CD14-positive monocyte (primary cell): ENCODE measurements around the gene CPNE8. TPM values are rescaled to one million over a fixed set of nuclear protein-coding genes. Genes with fewer than 3 reads are reported as not detected.

Source experiments
- DNase-seq, 3 donors: peaks; one replicate each; pipeline ENCODE4 v3.0.0-alpha.2; 2011 to 2022
- H2AFZ ChIP-seq: 2 replicates; pipeline ENCODE4 v1.6.0; 2012; ENCODE audit warnings: mild to moderate bottlenecking, low read depth, low read length, inconsistent platforms; ENCODE audit not compliant: insufficient read depth, poor library complexity, severe bottlenecking
- H3K27ac ChIP-seq, 2 donors: 1 replicate in 1 of 2; 2 replicates in 1 of 2; pipeline ENCODE4 v1.5.1; 2012 to 2013; ENCODE audit warnings: low read length in 2 of 2, control low read depth in 1 of 2, inconsistent platforms in 1 of 2, low read depth in 1 of 2, mild to moderate bottlenecking in 1 of 2
- H3K27me3 ChIP-seq, 2 donors: one replicate each; pipeline versions ENCODE4 v1.6.0 to v1.6.1; 2011 to 2013; ENCODE audit warnings: low read length in 2 of 2; ENCODE audit not compliant: control insufficient read depth in 2 of 2, insufficient read depth in 2 of 2
- H3K36me3 ChIP-seq, 2 donors: replicated peaks in 1 of 2; 1 replicate in 1 of 2; 2 replicates in 1 of 2; pipeline versions ENCODE4 v1.5.1 to v1.6.1; 2012 to 2013; ENCODE audit warnings: low read length in 2 of 2, control low read depth in 1 of 2, inconsistent platforms in 1 of 2, mild to moderate bottlenecking in 1 of 2; ENCODE audit not compliant: insufficient read depth in 2 of 2, control insufficient read depth in 1 of 2
- H3K4me1 ChIP-seq, 2 donors: 1 replicate in 1 of 2; 2 replicates in 1 of 2; pipeline versions ENCODE4 v1.5.1 to v1.6.1; 2012 to 2013; ENCODE audit warnings: low read length in 2 of 2, control low read depth in 1 of 2, inconsistent platforms in 1 of 2, mild to moderate bottlenecking in 1 of 2, moderate library complexity in 1 of 2; ENCODE audit not compliant: insufficient read depth in 2 of 2, control insufficient read depth in 1 of 2
- H3K4me2 ChIP-seq: replicated peaks from 2 replicates; pipeline ENCODE3; 2012; ENCODE audit warnings: low read length, moderate library complexity, mild to moderate bottlenecking; ENCODE audit not compliant: poor library complexity, severe bottlenecking; ENCODE audit errors: extremely low read depth
- H3K4me3 ChIP-seq, 3 experiments: fragments of 200-600 bp in 1 of 3; sonication (generic) in 1 of 3; replicated peaks in 1 of 3; 1 replicate in 2 of 3; 2 replicates in 1 of 3; pipeline ENCODE4 v1.5.1; 2011 to 2013; ENCODE audit warnings: low read length in 3 of 3, mild to moderate bottlenecking in 3 of 3, control low read depth in 2 of 3, low read depth in 2 of 3, inconsistent platforms in 1 of 3, moderate library complexity in 1 of 3
- H3K79me2 ChIP-seq: 2 replicates; pipeline ENCODE4 v1.6.0; 2012; ENCODE audit warnings: mild to moderate bottlenecking, control low read depth, inconsistent platforms, low read length, moderate library complexity; ENCODE audit not compliant: insufficient read depth
- H3K9ac ChIP-seq: 2 replicates; pipeline ENCODE4 v1.6.0; 2017; ENCODE audit warnings: low read length, mild to moderate bottlenecking; ENCODE audit not compliant: insufficient read depth, poor library complexity, severe bottlenecking
- H3K9me3 ChIP-seq, 2 donors: replicated peaks in 1 of 2; 1 replicate in 1 of 2; 2 replicates in 1 of 2; pipeline versions ENCODE4 v1.5.1 to v1.6.1; 2012 to 2013; ENCODE audit warnings: low read length in 2 of 2, control low read depth in 1 of 2; ENCODE audit not compliant: control insufficient read depth in 1 of 2, insufficient read depth in 1 of 2
- H4K20me1 ChIP-seq: 2 replicates; pipeline ENCODE4 v1.6.0; 2012; ENCODE audit warnings: mild to moderate bottlenecking, low read length, control low read depth, moderate library complexity; ENCODE audit not compliant: insufficient read depth
- H3K27ac Mint-ChIP-seq, 7 donors: one replicate each; pipeline ENCODE4 v1.8.0; 2020; ENCODE audit warnings: mild to moderate bottlenecking in 7 of 7, mixed read lengths in 7 of 7, moderate library complexity in 6 of 7, inconsistent platforms in 2 of 7
- H3K27me3 Mint-ChIP-seq, 3 donors: one replicate each; pipeline ENCODE4 v1.8.0; 2021 to 2022; ENCODE audit warnings: low read depth in 3 of 3, mild to moderate bottlenecking in 3 of 3, mixed read lengths in 3 of 3, moderate library complexity in 3 of 3, inconsistent platforms in 1 of 3
- H3K36me3 Mint-ChIP-seq, 2 donors: one replicate each; pipeline ENCODE4 v1.8.0; 2020; ENCODE audit warnings: mixed read lengths in 2 of 2, inconsistent platforms in 1 of 2, mild to moderate bottlenecking in 1 of 2
- H3K4me1 Mint-ChIP-seq: one replicate; pipeline ENCODE4 v1.8.0; 2020; ENCODE audit warnings: mild to moderate bottlenecking, mixed read lengths
- H3K4me3 Mint-ChIP-seq, 2 donors: one replicate each; pipeline ENCODE4 v1.8.0; 2020; ENCODE audit warnings: mild to moderate bottlenecking in 2 of 2, mixed read lengths in 2 of 2, moderate library complexity in 1 of 2
- H3K9me3 Mint-ChIP-seq, 7 donors: one replicate each; pipeline ENCODE4 v1.8.0; 2020 to 2022; ENCODE audit warnings: mixed read lengths in 7 of 7, mild to moderate bottlenecking in 6 of 7, moderate library complexity in 6 of 7, inconsistent platforms in 2 of 7
- WGBS: methylation state at CpG from one replicate; pipeline ENCODE4 v1.1.5; 2013; ENCODE audit warnings: missing lambda C conversion rate; ENCODE audit not compliant: insufficient coverage; 5-methylcytosine and 5-hydroxymethylcytosine counted together
- intact Hi-C, 2 donors: fragments of 100-400 bp; cut with micrococcal nuclease; formaldehyde crosslinking; loops; one replicate each; pipeline versions ENCODE4 v1.15.0 to v1.15.1; 2023
- polyA plus RNA-seq, 3 donors: library from polyadenylated mRNA; depleted of rRNA in 1 of 3; unstranded in 2 of 3; stranded (reverse) in 1 of 3; fragments of 300-500 nt in 2 of 3; fragments of >200 nt in 1 of 3; fragmentation: Illumina TruSeq in 2 of 3; gene quantifications; 1 replicate in 2 of 3; 2 replicates in 1 of 3; pipeline ENCODE4 v1.2.3, GENCODE V29; 2012 to 2021
- TF ChIP-seq, protein P1 (sequence below): fragments of 200-600 bp; IDR thresholded peaks from one replicate; pipeline ENCODE4 v1.8.0; 2022; ENCODE audit warnings: antibody characterized with exemption, mild to moderate bottlenecking

Gene CPNE8
- polyA plus RNA-seq, 3 donors = 15.2 to 22.5 (median 19.0) TPM

DNA sequence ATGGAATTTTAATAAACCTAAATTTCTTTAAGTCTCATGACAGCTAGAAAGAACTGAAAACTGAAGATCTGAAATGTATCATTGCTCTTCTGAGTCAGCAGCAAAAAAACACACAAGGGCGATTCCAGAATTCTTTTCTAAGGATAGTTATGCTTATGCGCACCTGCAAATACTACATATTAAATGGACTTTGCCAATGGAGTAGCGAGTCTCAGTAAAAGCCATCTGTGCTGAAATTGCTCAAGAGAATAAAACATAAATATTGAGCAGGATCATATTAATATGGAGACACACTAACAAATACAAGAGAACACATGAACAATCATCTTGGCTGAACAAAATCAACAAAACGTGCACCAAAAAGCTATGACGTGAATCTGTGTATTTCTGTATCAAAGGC is 73.7 kb downstream of the CPNE8 start:
- Histone ChIP-seq H3K27ac (no peak overlapping the region), H3K79me2 (peaks cover 9% of the 10 kb centered on the region), H3K9me3 (no peaks in the 10 kb centered on the region), H4K20me1 (peaks cover 8% of the 10 kb centered on the region), H3K36me3 (peaks cover 7 to 57% of the 10 kb centered on the region in 2 donors), H3K9ac (no peak overlapping the region), H3K27me3 (no peaks in the 10 kb centered on the region), H2AFZ (no peak overlapping the region), H3K4me2 (no peak overlapping the region), H3K4me3 (no peak overlapping the region), H3K4me1 (no peaks in the 10 kb centered on the region)
- 100% methylated on average over 2 of the region's 5 CpGs for WGBS
- intact Hi-C loops = no loop called here
- Mint-ChIP-seq H3K27ac (no peak overlapping the region), H3K36me3 (peaks cover 23 to 55% of the 10 kb centered on the region in 2 donors), H3K4me1 (no peaks in the 10 kb centered on the region), H3K9me3 (peaks cover 0 to 5% (median 0%) of the 10 kb centered on the region in 7 donors), H3K27me3 (no peaks in the 10 kb centered on the region), H3K4me3 (no peak overlapping the region)
- DNase-seq = no peak
- TF ChIP-seq, protein P1, sequence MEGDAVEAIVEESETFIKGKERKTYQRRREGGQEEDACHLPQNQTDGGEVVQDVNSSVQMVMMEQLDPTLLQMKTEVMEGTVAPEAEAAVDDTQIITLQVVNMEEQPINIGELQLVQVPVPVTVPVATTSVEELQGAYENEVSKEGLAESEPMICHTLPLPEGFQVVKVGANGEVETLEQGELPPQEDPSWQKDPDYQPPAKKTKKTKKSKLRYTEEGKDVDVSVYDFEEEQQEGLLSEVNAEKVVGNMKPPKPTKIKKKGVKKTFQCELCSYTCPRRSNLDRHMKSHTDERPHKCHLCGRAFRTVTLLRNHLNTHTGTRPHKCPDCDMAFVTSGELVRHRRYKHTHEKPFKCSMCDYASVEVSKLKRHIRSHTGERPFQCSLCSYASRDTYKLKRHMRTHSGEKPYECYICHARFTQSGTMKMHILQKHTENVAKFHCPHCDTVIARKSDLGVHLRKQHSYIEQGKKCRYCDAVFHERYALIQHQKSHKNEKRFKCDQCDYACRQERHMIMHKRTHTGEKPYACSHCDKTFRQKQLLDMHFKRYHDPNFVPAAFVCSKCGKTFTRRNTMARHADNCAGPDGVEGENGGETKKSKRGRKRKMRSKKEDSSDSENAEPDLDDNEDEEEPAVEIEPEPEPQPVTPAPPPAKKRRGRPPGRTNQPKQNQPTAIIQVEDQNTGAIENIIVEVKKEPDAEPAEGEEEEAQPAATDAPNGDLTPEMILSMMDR = no peak

DNA sequence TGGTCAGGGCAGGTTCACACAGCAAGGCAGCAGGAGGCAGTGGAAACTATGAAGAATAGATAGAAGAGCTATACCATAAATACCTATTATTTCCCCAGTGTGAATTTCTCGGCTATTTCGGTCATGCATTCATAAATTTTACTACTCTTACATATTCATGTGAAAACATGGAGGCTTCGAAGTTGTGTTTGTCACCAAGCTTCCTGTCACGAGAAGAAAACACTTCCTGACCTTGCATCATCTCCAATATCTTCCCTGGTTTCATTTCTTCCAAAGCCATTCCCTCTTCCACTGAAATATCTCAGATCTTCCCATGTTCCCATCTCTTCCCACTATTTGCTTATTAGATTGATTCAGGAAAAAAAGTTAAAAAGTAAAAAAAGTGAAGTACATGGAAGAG is 80.4 kb downstream of the CPNE8 start:
- 0% methylated on average over 1 of the region's 4 CpGs for WGBS
- Histone ChIP-seq H3K9me3 (no peaks in the 10 kb centered on the region), H3K4me2 (no peak overlapping the region), H4K20me1 (no peaks in the 10 kb centered on the region), H3K4me1 (no peaks in the 10 kb centered on the region), H2AFZ (no peak overlapping the region), H3K36me3 (peaks cover 13 to 64% of the 10 kb centered on the region in 2 donors), H3K27ac (peak overlapping the region in 1 of 2 donors; percentile 32), H3K4me3 (no peak overlapping the region), H3K79me2 (no peaks in the 10 kb centered on the region), H3K9ac (no peak overlapping the region), H3K27me3 (no peaks in the 10 kb centered on the region)
- TF ChIP-seq, protein P1 = no peak
- intact Hi-C loops = no loop called here
- H3K27ac Mint-ChIP-seq = peak overlapping the region in 1 of 7 donors; percentile 21
- peaks cover 9% of the 10 kb centered on the region for H3K4me1 Mint-ChIP-seq
- peaks cover 42 to 49% of the 10 kb centered on the region in 2 donors for H3K36me3 Mint-ChIP-seq
- no peak overlapping the region for H3K4me3 Mint-ChIP-seq
- no peaks in the 10 kb centered on the region for H3K27me3 Mint-ChIP-seq
- DNase-seq = no peak
- H3K9me3 Mint-ChIP-seq = peaks cover 0 to 3% (median 0%) of the 10 kb centered on the region in 7 donors
